Bronchial epithelial cell (primary cell): ENCODE measurements around the gene MEP1A. TPM values are rescaled to one million over a fixed set of nuclear protein-coding genes. Genes with fewer than 3 reads are reported as not detected.

ENCODE experiments used
- DNase-seq: peaks from one replicate; pipeline ENCODE4 v3.0.0-alpha.2; 2010; ENCODE audit warnings: low read depth
- FAIRE-seq: peaks from 2 replicates; lab custom pipeline; 2011; peaks lifted over from hg19 to GRCh38; lab: Jason Lieb, UNC
- H3K27me3 ChIP-seq: 2 replicates; pipeline ENCODE4 v1.5.1; 2011; ENCODE audit warnings: low read length; ENCODE audit not compliant: control insufficient read depth, insufficient read depth
- H3K36me3 ChIP-seq: 2 replicates; pipeline ENCODE4 v1.5.1; 2011; ENCODE audit warnings: low read length; ENCODE audit not compliant: control insufficient read depth, insufficient read depth
- H3K4me3 ChIP-seq: 2 replicates; pipeline ENCODE4 v1.5.1; 2011; ENCODE audit warnings: mild to moderate bottlenecking, low read depth, low read length, control low read depth
- CTCF ChIP-seq: IDR thresholded peaks from 2 replicates; pipeline ENCODE4 v1.5.1; 2011; ENCODE audit warnings: mild to moderate bottlenecking, moderate library complexity, low read length, control low read depth, inconsistent platforms; ENCODE audit not compliant: insufficient read depth, severe bottlenecking
- total RNA-seq: library from RNA; depleted of rRNA; stranded (reverse); fragments of >200 nt; gene quantifications from 2 replicates; pipeline ENCODE4 v1.2.1, GENCODE V29; 2014

Gene MEP1A
- total RNA-seq, 1 donor from 2014 or later, result not detected

DNA sequence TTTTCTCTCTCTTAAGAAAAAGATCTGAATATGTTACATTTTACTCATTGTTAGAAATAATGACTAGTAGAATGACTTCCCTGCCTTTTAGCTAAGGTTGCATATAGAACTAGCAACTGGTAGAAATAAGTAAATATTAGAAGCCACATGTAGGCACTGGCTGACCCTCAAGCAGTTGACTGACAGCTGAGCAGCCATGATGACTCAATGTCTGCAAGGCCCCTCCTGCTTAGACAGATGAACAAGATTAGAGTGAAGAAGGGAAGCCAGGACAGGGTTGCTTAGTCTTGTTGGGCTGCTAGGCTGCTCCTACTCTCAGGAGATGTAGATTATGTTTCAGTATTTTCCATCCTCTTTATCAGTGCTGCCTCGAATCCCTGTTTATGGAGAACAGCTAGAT, 6.5 kb downstream of the MEP1A start:
- no peak for FAIRE-seq
- Histone ChIP-seq H3K27me3 (no peaks in the 10 kb centered on the region), H3K36me3 (no peaks in the 10 kb centered on the region), H3K4me3 (no peak overlapping the region)
- peak; percentile 46 for DNase-seq
- TF ChIP-seq CTCF, result no peak

DNA sequence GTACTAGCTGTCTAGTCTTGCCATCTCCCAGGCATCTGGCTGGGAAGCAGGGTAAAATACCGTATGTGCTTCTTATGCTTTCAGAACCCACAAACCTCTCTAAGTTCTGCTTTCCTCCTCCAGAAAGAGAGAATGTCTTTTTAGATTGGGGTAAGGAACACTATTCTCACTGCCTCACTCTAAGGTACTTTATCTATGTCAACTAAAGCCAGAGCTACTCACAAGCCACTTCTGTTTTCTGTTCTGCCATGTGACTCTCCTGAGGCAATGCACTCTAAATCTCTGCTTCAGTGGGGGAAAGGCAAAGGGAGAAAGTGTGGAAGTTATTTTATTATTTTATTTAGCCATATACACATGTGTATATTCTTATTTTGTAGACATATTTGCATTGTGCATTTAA, 15.6 kb downstream of the MEP1A start:
- no peak for FAIRE-seq
- Histone ChIP-seq H3K36me3 (no peaks in the 10 kb centered on the region), H3K27me3 (no peaks in the 10 kb centered on the region), H3K4me3 (no peak overlapping the region)
- no peak for DNase-seq
- TF ChIP-seq CTCF, result no peak

- Histone ChIP-seq H3K4me3 (no peak overlapping the region), H3K36me3 (no peaks in the 10 kb centered on the region), H3K27me3 (no peaks in the 10 kb centered on the region)
- no peak for TF ChIP-seq CTCF
- FAIRE-seq (peak; percentile 76), DNase-seq (peak; percentile 94)
Observed at GRCh38 chr6:46815130-46815529, 21.9 kb downstream of the MEP1A start.

- DNase-seq (peak; percentile 96), FAIRE-seq (peak; percentile 93)
- H3K4me3 ChIP-seq, result no peak overlapping the region
- H3K27me3 ChIP-seq, result no peaks in the 10 kb centered on the region
- no peak for TF ChIP-seq CTCF
- no peaks in the 10 kb centered on the region for H3K36me3 ChIP-seq
Observed at GRCh38 chr6:46816626-46817025, 23.4 kb downstream of the MEP1A start.

- TF ChIP-seq CTCF, result no peak
- Histone ChIP-seq H3K4me3 (no peak overlapping the region), H3K36me3 (no peaks in the 10 kb centered on the region), H3K27me3 (no peaks in the 10 kb centered on the region)
- peak; percentile 81 for FAIRE-seq
- no peak for DNase-seq
Observed at GRCh38 chr6:46819561-46819960, 26.4 kb downstream of the MEP1A start.

- no peak for FAIRE-seq
- H3K27me3 ChIP-seq, result no peaks in the 10 kb centered on the region
- no peaks in the 10 kb centered on the region for H3K36me3 ChIP-seq
- no peak for TF ChIP-seq CTCF
- no peak overlapping the region for H3K4me3 ChIP-seq
- peak; percentile 86 for DNase-seq
Observed at GRCh38 chr6:46821458-46821881, 28.3 kb downstream of the MEP1A start.
